GM19023 (cell line): ENCODE results near the gene CEP170B.
"Not testable (repeated sequence)": the region's sequence is repeated elsewhere in the genome, so short reads cannot be mapped to it uniquely, and the experiment has no call there.

ENCODE experiments used
- ATAC-seq: cut with Tn5 transposase; IDR thresholded peaks from one replicate; pipeline ENCODE4 v1.9.1; 2021; ENCODE audit warnings: mild to moderate bottlenecking, moderate library complexity; ENCODE audit not compliant: unreplicated experiment

CEP170B gene

DNA sequence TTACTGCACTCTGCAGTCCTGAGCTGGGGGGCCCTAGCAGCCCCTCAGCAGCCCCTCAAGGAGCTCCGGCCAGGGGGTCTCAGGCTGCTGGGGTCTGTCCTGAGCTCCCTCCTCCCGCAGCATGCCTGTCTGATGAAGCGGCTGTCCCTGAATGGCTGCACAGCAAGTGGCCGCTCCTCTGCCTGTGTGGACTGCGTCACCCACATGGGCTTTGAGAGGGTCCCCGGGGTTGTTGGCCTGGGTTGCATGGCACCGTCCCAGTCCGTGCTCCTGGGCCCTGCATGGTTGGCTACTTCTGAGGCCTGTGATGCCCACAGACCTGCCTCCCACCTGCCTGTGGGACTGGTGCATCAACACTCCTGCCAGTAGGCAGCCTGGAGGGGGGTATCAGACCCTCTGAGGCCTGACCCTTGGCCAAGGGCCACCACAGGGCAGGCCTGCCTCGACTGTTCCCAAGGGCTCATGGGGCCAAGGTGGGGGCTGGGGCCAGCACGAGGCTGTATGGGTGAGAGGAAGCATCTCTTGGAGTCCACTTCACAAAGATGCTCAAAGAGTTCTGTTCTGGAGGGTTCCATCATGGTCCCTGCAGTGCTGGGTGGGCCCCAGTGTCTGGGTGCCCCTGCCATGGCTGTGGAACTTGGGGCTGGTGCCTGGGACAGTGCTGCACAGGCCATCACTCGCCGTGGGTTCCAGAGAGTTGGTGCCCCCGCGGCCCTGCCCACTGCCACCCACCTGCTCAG, 12.2 kb downstream of the CEP170B start:
- ATAC-seq = no peak

DNA sequence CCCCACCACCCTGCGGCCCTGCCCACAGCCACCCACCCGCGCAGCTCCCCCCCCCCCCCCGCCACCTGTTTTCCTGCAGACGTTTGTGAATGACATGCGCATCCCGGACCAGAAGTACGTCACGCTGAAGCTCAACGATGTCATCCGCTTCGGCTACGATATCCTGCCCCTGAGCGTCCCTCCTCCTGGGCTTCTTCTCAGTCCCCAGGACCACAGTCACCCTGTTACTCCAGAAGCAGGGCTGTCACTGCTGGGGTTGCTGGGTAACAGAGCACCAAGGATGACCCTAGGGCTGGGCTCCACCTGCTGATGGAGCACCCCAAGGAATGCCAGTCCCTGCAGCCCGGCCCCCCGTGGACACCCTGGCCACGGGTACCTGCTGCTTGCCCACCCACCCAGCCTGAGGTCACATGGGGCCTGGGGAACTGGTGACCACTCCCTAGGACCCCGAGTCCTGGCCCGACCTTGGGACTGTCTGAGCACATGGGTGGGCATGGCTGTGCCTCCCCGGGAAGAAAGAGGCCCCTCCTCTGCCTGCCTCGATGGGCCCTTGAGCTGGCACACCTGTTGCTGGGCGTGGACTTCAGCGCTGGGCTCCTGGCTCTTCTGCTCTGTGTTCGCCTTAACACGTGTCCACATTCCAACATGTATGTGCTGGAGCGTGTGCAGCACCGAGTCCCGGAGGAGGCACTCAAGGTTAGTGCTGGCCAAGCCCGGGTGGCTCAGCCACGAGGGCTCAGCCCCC, 12.9 kb downstream of the CEP170B start:
- no peak for ATAC-seq

GRCh38 chr14:104878582-104878981, 13.5 kb downstream of the CEP170B start:
- ATAC-seq = no peak

- ATAC-seq = no peak
These were observed 14.3 kb downstream of the CEP170B start for GRCh38 chr14:104879201-104879982.

- ATAC-seq = no peak
These were observed 15.0 kb downstream of the CEP170B start for GRCh38 chr14:104879983-104880565.

DNA sequence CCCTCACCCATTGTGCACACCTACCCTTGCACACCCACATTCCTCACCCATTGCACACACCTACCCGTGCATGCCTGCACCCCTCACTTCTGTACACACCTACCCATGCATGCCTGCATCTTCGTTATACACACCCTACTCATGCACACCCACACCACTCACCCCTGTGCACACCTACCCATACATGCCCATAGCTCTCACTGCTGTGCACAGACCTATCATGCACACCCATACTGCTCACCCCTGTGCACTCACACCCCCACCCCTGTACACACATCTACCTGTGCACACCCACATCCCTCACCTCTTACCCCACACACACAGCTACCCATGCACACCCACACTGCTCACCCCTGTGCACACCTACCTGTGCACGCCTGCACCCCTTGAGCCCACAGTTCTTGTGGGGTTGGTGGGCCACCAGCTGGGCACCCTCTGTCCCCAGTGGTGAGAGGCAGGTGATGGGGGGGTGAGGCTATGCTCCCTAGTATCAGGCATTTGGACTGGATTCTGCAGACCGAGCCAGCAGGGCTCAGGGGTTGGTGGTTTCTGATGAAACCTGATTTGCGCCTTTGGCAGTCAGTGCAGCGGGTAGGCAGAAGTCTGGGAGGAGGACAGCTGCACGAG, 15.6 kb downstream of the CEP170B start:
- ATAC-seq = no peak

DNA sequence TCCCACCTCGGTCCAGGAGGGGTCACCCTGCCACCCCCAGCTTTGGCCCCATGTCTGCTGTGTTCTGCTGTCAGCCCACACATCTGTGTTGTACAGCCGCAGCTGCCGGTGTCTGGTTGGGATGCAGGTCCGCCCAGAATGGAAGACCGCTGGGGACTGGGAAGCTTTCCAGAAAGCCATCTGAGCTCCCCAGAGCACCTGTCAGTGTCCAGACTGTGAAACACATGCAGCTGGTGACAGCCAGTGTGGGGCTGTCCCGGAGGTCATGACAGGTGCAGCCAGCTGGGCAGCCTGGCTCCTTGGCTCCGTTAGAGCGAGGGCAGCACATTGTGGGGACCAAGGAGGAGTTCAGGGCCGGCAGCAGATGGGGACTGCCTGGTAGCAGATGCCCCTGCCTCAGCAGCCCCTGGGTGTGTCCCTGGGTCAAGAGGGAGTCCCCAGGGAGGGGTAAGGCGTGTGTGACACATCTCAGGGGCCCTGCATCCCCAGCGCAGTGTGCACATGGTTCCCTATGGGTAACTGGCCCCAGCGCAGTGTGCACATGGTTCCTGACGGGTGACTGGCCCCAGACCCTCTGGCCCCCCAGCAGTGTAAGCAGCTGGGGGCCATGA, 16.4 kb downstream of the CEP170B start:
- ATAC-seq = no peak

GRCh38 chr14:104882325-104882973, 17.4 kb downstream of the CEP170B start:
- ATAC-seq = no peak

DNA sequence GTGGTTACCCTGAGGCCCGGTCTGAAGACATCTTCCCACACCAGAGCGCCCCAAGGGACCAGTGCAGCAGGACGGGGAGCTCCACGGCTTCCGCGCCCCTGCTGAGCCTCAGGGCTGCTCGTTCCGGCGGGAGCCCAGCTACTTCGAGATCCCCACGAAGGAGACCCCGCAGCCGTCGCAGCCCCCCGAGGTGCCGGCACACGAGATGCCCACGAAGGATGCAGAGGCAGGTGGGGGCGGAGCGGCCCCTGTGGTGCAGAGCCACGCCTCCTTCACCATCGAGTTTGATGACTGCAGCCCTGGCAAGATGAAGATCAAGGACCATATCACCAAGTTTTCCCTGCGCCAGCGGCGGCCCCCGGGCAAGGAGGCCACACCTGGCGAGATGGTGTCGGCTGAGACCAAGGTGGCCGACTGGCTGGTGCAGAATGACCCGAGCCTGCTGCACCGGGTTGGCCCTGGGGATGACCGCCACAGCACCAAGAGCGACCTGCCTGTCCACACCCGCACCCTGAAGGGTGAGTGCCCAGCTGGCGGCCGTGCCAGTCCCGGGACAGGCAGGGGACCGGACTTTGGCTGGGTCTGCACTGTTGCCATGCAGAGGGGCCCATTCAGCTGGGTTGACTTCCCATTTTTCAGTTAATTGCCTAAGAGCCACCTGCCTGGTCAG, 18.1 kb downstream of the CEP170B start:
- no peak for ATAC-seq

DNA sequence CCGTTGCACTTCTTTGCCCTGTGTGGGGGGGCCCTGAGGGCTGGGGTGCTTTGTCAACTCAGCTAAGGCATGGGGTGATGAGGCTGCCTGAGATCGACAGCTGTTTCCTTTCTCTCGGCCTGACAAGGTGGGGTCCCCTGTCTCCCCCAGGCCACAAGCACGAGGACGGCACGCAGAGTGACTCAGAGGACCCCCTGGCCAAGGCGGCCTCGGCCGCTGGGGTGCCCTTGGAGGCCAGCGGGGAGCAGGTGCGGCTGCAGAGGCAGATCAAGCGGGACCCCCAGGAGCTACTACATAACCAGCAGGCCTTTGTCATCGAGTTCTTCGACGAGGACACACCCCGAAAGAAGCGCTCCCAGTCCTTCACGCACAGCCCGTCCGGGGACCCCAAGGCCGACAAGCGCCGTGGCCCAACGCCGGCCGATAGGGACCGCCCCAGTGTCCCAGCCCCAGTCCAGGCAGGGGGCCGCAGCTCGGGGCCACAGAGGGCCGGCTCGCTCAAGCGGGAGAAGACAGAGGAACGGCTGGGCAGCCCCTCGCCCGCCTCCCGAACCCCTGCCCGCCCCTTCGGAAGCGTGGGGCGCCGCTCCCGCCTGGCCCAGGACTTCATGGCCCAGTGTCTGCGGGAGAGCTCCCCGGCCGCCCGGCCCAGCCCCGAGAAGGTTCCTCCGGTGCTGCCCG, 18.8 kb downstream of the CEP170B start:
- ATAC-seq = no peak

GRCh38 chr14:104884381-104884780, 19.3 kb downstream of the CEP170B start:
- ATAC-seq = not testable (repeated sequence)

- ATAC-seq = no peak
These were observed 20.2 kb downstream of the CEP170B start for GRCh38 chr14:104885031-104885972.

DNA sequence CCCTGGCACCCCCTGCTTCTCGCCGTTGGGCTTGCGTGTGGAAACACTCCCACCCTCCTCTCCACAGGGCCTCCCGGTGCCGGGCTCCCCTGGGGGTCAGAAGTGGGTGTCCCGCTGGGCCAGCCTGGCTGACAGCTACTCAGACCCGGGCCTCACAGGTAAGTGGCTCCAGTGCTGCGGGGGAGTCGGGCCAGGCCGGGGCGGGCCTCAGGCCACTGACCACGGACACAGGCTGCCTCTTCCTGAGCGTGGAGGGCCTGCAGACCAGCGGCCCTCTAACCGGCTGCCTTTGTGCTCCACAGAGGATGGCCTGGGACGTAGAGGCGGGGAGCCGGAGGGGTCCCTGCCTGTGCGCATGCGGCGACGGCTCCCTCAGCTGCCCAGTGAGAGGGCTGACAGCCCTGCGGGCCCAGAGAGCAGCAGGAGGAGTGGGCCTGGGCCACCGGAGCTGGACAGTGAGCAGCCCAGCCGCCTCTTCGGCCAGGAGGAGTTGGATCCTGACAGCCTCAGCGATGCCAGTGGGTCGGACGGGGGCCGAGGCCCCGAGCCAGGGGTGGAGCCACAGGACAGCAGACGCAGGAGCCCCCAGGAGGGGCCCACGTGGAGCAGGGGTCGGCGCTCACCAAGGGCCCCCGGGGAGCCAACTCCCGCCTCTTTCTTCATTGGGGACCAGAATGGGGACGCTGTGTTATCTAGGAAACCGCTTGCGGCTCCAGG, 21.1 kb downstream of the CEP170B start:
- ATAC-seq = no peak

- no peak for ATAC-seq
These were observed 21.9 kb downstream of the CEP170B start for GRCh38 chr14:104886690-104887622.

DNA sequence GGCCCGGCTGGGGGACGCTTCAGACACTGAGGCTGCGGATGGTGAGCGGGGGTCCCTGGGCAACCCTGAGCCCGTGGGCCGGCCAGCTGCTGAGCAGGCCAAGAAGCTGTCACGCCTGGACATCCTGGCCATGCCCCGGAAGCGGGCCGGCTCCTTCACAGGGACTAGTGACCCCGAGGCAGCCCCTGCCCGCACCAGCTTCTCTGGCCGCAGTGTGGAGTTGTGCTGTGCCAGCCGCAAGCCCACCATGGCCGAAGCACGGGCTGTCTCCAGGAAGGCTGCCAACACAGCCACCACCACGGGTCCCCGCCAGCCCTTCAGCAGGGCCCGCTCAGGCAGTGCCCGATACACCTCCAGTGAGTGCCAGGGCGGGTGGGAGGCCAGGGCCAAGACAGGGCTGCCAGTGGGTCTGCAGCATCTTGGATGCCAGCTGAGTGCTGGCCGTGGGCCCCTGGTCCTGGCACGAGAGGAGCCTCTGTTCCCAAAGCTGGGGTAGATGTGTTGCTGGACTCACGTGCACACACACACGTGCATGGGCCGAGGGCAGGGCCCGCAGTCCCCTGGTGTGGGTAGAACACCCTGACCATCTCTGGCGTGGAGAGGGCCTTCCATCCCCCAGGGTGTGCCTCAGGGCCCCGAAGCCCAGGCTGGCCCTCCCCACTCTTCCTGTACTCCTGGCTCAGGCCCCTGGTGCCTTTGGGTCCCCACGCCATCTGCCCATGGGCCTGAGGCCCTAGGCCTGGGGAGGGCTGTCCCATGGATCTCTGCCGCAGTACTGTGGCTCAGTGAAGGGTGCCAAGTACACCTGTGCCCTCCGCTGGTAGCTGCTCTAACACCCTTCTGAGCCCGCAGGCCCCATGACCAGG, 22.8 kb downstream of the CEP170B start:
- no peak for ATAC-seq
